K562 (cell line): ENCODE results near the gene ILF3. TPM values are rescaled to one million over a fixed set of nuclear protein-coding genes. Genes with fewer than 3 reads are reported as not detected.

Experiments used
- BRD9 ChIP-seq: fragments of 450-650 bp; IDR thresholded peaks from 2 replicates; pipeline ENCODE4 v1.6.1; 2018; ENCODE audit warnings: low read depth; ENCODE audit not compliant: partially characterized antibody
- C11orf30 ChIP-seq: fragments of 450-650 bp; IDR thresholded peaks from 2 replicates; pipeline ENCODE4 v1.6.1; 2016; ENCODE audit warnings: low read depth, mild to moderate bottlenecking
- CC2D1A ChIP-seq: fragments of 450-650 bp; IDR thresholded peaks from 2 replicates; pipeline ENCODE4 v1.6.1; 2017; ENCODE audit warnings: mild to moderate bottlenecking
- CEBPG ChIP-seq, 3 experiments: fragments of 200-800 bp in 1 of 3; sonication (Bioruptor generic) in 1 of 3; sonication (generic) in 1 of 3; formaldehyde crosslinking in 1 of 3; IDR thresholded peaks in 2 of 3; conservative IDR thresholded peaks in 1 of 3; 2 replicates each; pipeline versions ENCODE4 v1.6.1 to v1.8.0; 2016 to 2022; ENCODE audit warnings: missing compliant biosample characterization in 2 of 3, missing genetic modification characterization in 2 of 3, mild to moderate bottlenecking in 1 of 3, missing genetic modification reagents in 1 of 3
- ELF4 ChIP-seq: fragments of 450-650 bp; formaldehyde crosslinking; IDR thresholded peaks from 2 replicates; pipeline ENCODE4 v1.4.0; 2022; ENCODE audit warnings: missing genetic modification characterization
- HMGN3 ChIP-seq: IDR thresholded peaks from 2 replicates; pipeline ENCODE4 v1.6.1; 2011; ENCODE audit warnings: borderline replicate concordance, low read depth, mild to moderate bottlenecking, mixed read lengths, low read length; ENCODE audit not compliant: insufficient read length; ENCODE audit errors: extremely low read depth
- MYC ChIP-seq, 2 experiments: fragments of 250-450 bp in 1 of 2; sonication (Bioruptor Pico) in 1 of 2; IDR thresholded peaks; 2 replicates each; pipeline versions ENCODE4 v1.5.1 to v1.6.1; 2012 to 2021; ENCODE audit warnings: low read depth in 2 of 2, borderline replicate concordance in 1 of 2, improper control_type of control experiment in 1 of 2, low read length in 1 of 2, mild to moderate bottlenecking in 1 of 2, moderate library complexity in 1 of 2
- NBN ChIP-seq: fragments of 450-650 bp; IDR thresholded peaks from 2 replicates; pipeline ENCODE4 v1.6.1; 2016; ENCODE audit warnings: low read depth, mild to moderate bottlenecking
- PURB ChIP-seq: sonication (generic); formaldehyde crosslinking; IDR thresholded peaks from 2 replicates; pipeline ENCODE4 v1.9.0; 2021; ENCODE audit warnings: low read depth, mild to moderate bottlenecking, missing genetic modification reagents
- RBM25 ChIP-seq: fragments of 200-400 bp; formaldehyde crosslinking; IDR thresholded peaks from 2 replicates; pipeline ENCODE4 v1.6.1; 2018; ENCODE audit warnings: low read length, low read depth, moderate library complexity; ENCODE audit not compliant: severe bottlenecking
- SREBF2 ChIP-seq: sonication (generic); formaldehyde crosslinking; IDR thresholded peaks from 2 replicates; pipeline ENCODE4 v1.4.0; 2020; ENCODE audit warnings: mild to moderate bottlenecking, missing genetic modification reagents
- ZNF507 ChIP-seq: conservative IDR thresholded peaks from 2 replicates; pipeline ENCODE4 v1.6.1; 2017; ENCODE audit warnings: missing genetic modification characterization, missing compliant biosample characterization
- ZNF75A ChIP-seq: fragments of 450-650 bp; formaldehyde crosslinking; IDR thresholded peaks from 2 replicates; pipeline ENCODE4 v1.4.0; 2020; ENCODE audit warnings: mild to moderate bottlenecking
- polyA plus RNA-seq, 8 experiments: library from polyadenylated mRNA; depleted of rRNA in 4 of 8; stranded (reverse) in 5 of 8; unstranded in 3 of 8; fragments of >200 nt; fragmentation: Nextera tagmentation in 2 of 8; fragmentation: Illumina TruSeq in 1 of 8; extraction: Ambion mirVana in 2 of 8; extraction: Trizol in 1 of 8; gene quantifications; 2 replicates each; pipeline versions ENCODE4 v1.2.1 to v1.2.3, GENCODE V29; 2011 to 2014; ENCODE audit warnings: inconsistent platforms in 1 of 8, missing spikeins in 1 of 8
- total RNA-seq, 7 experiments: library from RNA; depleted of rRNA in 6 of 7; stranded (reverse); fragments of >200 nt in 6 of 7; fragmentation: Illumina TruSeq in 2 of 7; extraction: Trizol in 2 of 7; gene quantifications; 2 replicates each; pipeline versions ENCODE4 v1.2.1 to v1.2.3, GENCODE V29; 2011 to 2021; ENCODE audit warnings: low replicate concordance in 1 of 7
- TF ChIP-seq, protein P1 (sequence below): fragments of 450-650 bp; IDR thresholded peaks from 2 replicates; pipeline ENCODE4 v1.6.1; 2017; ENCODE audit warnings: antibody characterized with exemption, mild to moderate bottlenecking
- TF ChIP-seq, protein P2 (sequence below): fragments of 450-650 bp; formaldehyde crosslinking; IDR thresholded peaks from 2 replicates; pipeline ENCODE4 v1.4.0; 2022; ENCODE audit warnings: mild to moderate bottlenecking, moderate library complexity
- TF ChIP-seq, protein P3 (sequence below), 2 experiments: IDR thresholded peaks in 1 of 2; conservative IDR thresholded peaks in 1 of 2; 2 replicates each; pipeline ENCODE4 v1.6.1; 2016; ENCODE audit warnings: low read depth in 2 of 2, mild to moderate bottlenecking in 1 of 2, missing compliant biosample characterization in 1 of 2, missing genetic modification characterization in 1 of 2, moderate library complexity in 1 of 2
- TF ChIP-seq, protein P4 (sequence below): fragments of 450-650 bp; IDR thresholded peaks from 2 replicates; pipeline ENCODE4 v1.6.1; 2016

The ILF3 gene
- total and polyA plus RNA-seq, 9 of the 15 experiments (the other 6 are each of a cell fraction or from before 2014, with no cell fraction given): 26.0 to 453 (median 175) TPM

DNA sequence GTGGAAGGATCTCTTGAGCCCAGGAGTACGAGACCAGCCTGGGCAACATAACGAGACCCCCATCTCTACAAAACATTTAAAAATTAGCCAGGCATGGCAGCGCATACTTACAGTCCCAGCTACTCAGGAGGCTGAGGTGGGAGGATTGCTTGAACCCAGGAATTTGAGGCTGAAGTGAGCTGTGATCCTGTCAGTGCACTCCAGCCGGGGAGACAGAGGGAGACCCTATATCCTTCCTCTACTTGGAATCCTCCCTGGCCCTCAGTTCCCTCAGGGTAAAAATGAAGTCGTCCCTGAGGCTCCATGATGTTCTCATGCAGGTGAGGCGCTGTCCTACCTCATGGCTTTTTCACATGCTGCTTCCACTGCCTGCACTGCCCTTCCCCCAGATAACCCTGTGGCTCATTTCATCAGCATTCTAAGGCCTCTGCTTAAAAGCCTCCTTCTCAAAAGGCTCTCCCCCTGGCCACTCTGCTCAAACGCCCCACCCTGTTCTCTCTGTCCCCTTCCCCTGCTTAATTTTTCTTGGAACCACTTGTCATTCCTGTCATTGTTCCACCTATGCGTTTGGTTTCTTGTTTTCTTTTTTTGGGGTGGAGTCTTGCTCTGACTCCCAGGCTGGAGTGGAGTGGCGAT lies 82.9 kb downstream of the ILF3 start (continued):
- TF ChIP-seq, protein P1, sequence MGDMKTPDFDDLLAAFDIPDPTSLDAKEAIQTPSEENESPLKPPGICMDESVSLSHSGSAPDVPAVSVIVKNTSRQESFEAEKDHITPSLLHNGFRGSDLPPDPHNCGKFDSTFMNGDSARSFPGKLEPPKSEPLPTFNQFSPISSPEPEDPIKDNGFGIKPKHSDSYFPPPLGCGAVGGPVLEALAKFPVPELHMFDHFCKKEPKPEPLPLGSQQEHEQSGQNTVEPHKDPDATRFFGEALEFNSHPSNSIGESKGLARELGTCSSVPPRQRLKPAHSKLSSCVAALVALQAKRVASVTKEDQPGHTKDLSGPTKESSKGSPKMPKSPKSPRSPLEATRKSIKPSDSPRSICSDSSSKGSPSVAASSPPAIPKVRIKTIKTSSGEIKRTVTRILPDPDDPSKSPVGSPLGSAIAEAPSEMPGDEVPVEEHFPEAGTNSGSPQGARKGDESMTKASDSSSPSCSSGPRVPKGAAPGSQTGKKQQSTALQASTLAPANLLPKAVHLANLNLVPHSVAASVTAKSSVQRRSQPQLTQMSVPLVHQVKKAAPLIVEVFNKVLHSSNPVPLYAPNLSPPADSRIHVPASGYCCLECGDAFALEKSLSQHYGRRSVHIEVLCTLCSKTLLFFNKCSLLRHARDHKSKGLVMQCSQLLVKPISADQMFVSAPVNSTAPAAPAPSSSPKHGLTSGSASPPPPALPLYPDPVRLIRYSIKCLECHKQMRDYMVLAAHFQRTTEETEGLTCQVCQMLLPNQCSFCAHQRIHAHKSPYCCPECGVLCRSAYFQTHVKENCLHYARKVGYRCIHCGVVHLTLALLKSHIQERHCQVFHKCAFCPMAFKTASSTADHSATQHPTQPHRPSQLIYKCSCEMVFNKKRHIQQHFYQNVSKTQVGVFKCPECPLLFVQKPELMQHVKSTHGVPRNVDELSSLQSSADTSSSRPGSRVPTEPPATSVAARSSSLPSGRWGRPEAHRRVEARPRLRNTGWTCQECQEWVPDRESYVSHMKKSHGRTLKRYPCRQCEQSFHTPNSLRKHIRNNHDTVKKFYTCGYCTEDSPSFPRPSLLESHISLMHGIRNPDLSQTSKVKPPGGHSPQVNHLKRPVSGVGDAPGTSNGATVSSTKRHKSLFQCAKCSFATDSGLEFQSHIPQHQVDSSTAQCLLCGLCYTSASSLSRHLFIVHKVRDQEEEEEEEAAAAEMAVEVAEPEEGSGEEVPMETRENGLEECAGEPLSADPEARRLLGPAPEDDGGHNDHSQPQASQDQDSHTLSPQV: peak; percentile 72
- TF ChIP-seq ZNF507 (tag) (no peak), C11orf30 (0 out of 2 replicates have a peak, but pooled peaks have one; percentile 4), CC2D1A (no peak; the same call in 1 of the 2 replicates), NBN (peak; percentile 83), PURB (CRISPR knock-in tag) (no peak), RBM25 (peak; percentile 52), HMGN3 (no peak), ZNF75A (CRISPR knock-in tag) (no peak), MYC (IDR thresholded peaks at IDR 0.05; ENCODE audit: low read depth, low read length) (peak; percentile 90), MYC (CRISPR knock-in tag; IDR thresholded peaks at IDR 0.05; ENCODE audit: borderline replicate concordance, low read depth) (no peak), SREBF2 (CRISPR knock-in tag) (no peak), ELF4 (CRISPR knock-in tag) (peak; percentile 15; the same call in 1 of the 2 replicates), BRD9 (peak; percentile 36), CEBPG (CRISPR knock-in tag; IDR thresholded peaks at IDR 0.05) (peak; percentile 77; the same call in 1 of the 2 replicates), CEBPG (tag; conservative IDR thresholded peaks at IDR 0.05 in 1 of 2, IDR thresholded peaks at IDR 0.05 in 1 of 2) (0 out of 4 replicates have a peak, but pooled peaks of 1 of the 2 experiments have one; percentile 9)
- TF ChIP-seq, protein P2, sequence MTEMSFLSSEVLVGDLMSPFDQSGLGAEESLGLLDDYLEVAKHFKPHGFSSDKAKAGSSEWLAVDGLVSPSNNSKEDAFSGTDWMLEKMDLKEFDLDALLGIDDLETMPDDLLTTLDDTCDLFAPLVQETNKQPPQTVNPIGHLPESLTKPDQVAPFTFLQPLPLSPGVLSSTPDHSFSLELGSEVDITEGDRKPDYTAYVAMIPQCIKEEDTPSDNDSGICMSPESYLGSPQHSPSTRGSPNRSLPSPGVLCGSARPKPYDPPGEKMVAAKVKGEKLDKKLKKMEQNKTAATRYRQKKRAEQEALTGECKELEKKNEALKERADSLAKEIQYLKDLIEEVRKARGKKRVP (CRISPR knock-in tag): no peak
- TF ChIP-seq, protein P3, sequence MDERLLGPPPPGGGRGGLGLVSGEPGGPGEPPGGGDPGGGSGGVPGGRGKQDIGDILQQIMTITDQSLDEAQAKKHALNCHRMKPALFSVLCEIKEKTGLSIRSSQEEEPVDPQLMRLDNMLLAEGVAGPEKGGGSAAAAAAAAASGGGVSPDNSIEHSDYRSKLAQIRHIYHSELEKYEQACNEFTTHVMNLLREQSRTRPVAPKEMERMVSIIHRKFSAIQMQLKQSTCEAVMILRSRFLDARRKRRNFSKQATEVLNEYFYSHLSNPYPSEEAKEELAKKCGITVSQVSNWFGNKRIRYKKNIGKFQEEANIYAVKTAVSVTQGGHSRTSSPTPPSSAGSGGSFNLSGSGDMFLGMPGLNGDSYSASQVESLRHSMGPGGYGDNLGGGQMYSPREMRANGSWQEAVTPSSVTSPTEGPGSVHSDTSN (CRISPR knock-in tag; IDR thresholded peaks at IDR 0.05; ENCODE audit: low read depth): no peak
- TF ChIP-seq, protein P3 (tag; conservative IDR thresholded peaks at IDR 0.05; ENCODE audit: low read depth): peak; percentile 78
- TF ChIP-seq, protein P4, sequence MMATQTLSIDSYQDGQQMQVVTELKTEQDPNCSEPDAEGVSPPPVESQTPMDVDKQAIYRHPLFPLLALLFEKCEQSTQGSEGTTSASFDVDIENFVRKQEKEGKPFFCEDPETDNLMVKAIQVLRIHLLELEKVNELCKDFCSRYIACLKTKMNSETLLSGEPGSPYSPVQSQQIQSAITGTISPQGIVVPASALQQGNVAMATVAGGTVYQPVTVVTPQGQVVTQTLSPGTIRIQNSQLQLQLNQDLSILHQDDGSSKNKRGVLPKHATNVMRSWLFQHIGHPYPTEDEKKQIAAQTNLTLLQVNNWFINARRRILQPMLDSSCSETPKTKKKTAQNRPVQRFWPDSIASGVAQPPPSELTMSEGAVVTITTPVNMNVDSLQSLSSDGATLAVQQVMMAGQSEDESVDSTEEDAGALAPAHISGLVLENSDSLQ: peak; percentile 93
